Kidney (tissue), 14 donors: Measurements from ENCODE around the gene FMNL3. TPM values are rescaled to one million over a fixed set of nuclear protein-coding genes. Genes with fewer than 3 reads are reported as not detected.

Source experiments
- DNase-seq, 5 donors: peaks; one replicate each; pipeline ENCODE4 v3.0.0-alpha.2; 2013 to 2020
- FAIRE-seq: peaks from 2 replicates; lab custom pipeline; 2012; peaks lifted over from hg19 to GRCh38; lab: Jason Lieb, UNC
- H3K27ac ChIP-seq, 2 donors: one replicate each; pipeline ENCODE4 v1.7.0; 2013; ENCODE audit warnings: low read depth in 2 of 2, low read length in 2 of 2, inconsistent platforms in 1 of 2
- H3K27me3 ChIP-seq: one replicate; pipeline ENCODE4 v1.7.1; 2013; ENCODE audit warnings: low read length, inconsistent platforms; ENCODE audit not compliant: control insufficient read depth, insufficient read depth
- H3K36me3 ChIP-seq, 3 donors: one replicate each; pipeline versions ENCODE4 v1.7.0 to v1.7.1; 2013; ENCODE audit warnings: low read length in 3 of 3, control low read depth in 1 of 3, inconsistent platforms in 1 of 3; ENCODE audit not compliant: insufficient read depth in 3 of 3, control insufficient read depth in 2 of 3
- H3K4me1 ChIP-seq, 3 donors: one replicate each; pipeline versions ENCODE4 v1.7.0 to v1.7.1; 2013; ENCODE audit warnings: low read length in 3 of 3, inconsistent platforms in 1 of 3, low read depth in 1 of 3; ENCODE audit not compliant: control insufficient read depth in 2 of 3, insufficient read depth in 2 of 3
- H3K4me3 ChIP-seq, 3 donors: one replicate each; pipeline versions ENCODE4 v1.7.0 to v1.8.1; 2013; ENCODE audit warnings: low read length in 3 of 3, control low read depth in 1 of 3, inconsistent platforms in 1 of 3
- H3K9ac ChIP-seq, 3 donors: one replicate each; pipeline versions ENCODE4 v1.7.0 to v1.7.1; 2013; ENCODE audit warnings: low read length in 3 of 3, control low read depth in 1 of 3, inconsistent platforms in 1 of 3
- H3K9me3 ChIP-seq, 3 donors: one replicate each; pipeline versions ENCODE4 v1.7.0 to v1.7.1; 2013; ENCODE audit warnings: low read length in 3 of 3, control low read depth in 1 of 3, inconsistent platforms in 1 of 3; ENCODE audit not compliant: control insufficient read depth in 2 of 3, insufficient read depth in 1 of 3
- intact Hi-C: fragments of 100-400 bp; cut with DNase I; formaldehyde crosslinking; loops from one replicate; pipeline ENCODE4 v1.11.1; 2022
- polyA plus RNA-seq: library from polyadenylated mRNA; stranded (reverse); fragments of 350-450 nt; fragmentation: Illumina TruSeq; extraction: RNeasy Lipid Tissue Mini Kit (QIAGEN cat#74804); gene quantifications from one replicate; pipeline ENCODE4 v1.2.3, GENCODE V29; 2014; ENCODE audit warnings: low read depth, low replicate concordance; ENCODE audit not compliant: insufficient read depth
- total RNA-seq: library from RNA; stranded (reverse); fragmentation: NEBNext Ultra II Directional; extraction: Animal tissue kit (Norgen Biotek cat#: 25700); gene quantifications from one replicate; pipeline ENCODE4 v1.2.1, GENCODE V29; 2021
- TF ChIP-seq, protein P1 (sequence below): IDR thresholded peaks from 3 replicates; pipeline ENCODE4 v1.5.1; 2012; ENCODE audit warnings: mild to moderate bottlenecking, moderate library complexity, borderline replicate concordance; ENCODE audit not compliant: insufficient read depth; ENCODE audit errors: extremely low read depth
- donor health status: control.
- donor health status: control.
- donor health status: control.
- donor health status: control.
- donor health status: control.
- donor health status: DM: yes; HTN: yes; CAD: no.
- donor health status: Normal renal cell carcinoma (clear cell type).

Gene FMNL3
- total and polyA plus RNA-seq, 2 donors from 2014 or later: 6.3 to 25.6 TPM

- Histone ChIP-seq H3K9ac (peak overlapping the region in 1 of 3 donors; percentile 24), H3K27ac (peak overlapping the region in 1 of 2 donors; percentile 43), H3K4me1 (peaks cover 2 to 23% (median 3%) of the 10 kb centered on the region in 3 donors), H3K9me3 (no peaks in the 10 kb centered on the region), H3K27me3 (no peaks in the 10 kb centered on the region), H3K36me3 (peaks cover 0 to 16% (median 10%) of the 10 kb centered on the region in 3 donors), H3K4me3 (no peak overlapping the region)
- FAIRE-seq (no peak), DNase-seq (peak in 1 of 5 donors; percentile 72)
- intact Hi-C loops: no loop called here
- TF ChIP-seq, protein P1, sequence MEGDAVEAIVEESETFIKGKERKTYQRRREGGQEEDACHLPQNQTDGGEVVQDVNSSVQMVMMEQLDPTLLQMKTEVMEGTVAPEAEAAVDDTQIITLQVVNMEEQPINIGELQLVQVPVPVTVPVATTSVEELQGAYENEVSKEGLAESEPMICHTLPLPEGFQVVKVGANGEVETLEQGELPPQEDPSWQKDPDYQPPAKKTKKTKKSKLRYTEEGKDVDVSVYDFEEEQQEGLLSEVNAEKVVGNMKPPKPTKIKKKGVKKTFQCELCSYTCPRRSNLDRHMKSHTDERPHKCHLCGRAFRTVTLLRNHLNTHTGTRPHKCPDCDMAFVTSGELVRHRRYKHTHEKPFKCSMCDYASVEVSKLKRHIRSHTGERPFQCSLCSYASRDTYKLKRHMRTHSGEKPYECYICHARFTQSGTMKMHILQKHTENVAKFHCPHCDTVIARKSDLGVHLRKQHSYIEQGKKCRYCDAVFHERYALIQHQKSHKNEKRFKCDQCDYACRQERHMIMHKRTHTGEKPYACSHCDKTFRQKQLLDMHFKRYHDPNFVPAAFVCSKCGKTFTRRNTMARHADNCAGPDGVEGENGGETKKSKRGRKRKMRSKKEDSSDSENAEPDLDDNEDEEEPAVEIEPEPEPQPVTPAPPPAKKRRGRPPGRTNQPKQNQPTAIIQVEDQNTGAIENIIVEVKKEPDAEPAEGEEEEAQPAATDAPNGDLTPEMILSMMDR: no peak
Measured at GRCh38 chr12:49647827-49648711, 59.1 kb downstream of the FMNL3 start.

DNA sequence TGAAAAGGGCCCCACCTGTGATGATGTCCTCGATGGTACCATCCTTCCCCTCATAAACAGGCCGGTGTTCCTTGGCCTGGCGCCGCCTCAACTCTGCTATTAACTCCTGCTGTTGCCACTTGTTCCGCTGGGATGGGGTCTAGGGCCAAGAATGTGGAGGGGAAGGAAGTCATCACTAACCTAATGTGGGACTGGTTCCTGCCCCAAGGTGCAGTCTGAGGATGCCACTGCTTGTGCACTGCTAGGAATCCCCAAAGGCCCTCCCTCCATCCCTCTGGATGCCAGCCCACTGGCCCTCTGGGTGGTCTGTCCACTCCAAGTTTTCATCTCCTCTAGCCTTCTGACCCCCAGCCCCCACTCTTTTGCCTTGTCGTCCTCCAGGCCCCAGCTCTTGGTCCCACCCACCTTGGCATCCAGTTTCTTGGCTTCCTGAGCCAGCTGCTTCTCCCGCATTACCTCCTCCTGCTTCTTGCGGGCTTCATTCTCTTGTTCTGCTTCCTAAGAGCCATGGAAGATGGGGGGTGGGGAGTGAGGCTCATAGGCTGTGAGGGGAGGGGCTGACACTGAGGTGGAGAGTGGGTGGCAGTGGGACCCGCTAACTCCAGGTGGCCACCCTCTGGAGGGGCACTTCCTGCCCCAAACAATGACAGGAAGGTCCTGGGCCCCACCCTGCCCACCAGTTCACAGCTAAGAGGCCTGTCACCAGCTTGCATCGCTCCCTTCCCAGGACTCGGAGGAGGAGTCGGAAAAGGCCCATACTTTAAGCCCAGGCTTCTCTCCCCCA, 60.1 kb downstream of the FMNL3 start:
- peak overlapping the region in 1 of 2 donors; percentile 44 for H3K27ac ChIP-seq
- FAIRE-seq: no peak
- H3K4me1 ChIP-seq: peaks cover 2 to 23% (median 3%) of the 10 kb centered on the region in 3 donors
- H3K36me3 ChIP-seq: peaks cover 0 to 18% (median 18%) of the 10 kb centered on the region in 3 donors
- intact Hi-C loops: no loop called here
- no peaks in the 10 kb centered on the region for H3K27me3 ChIP-seq
- TF ChIP-seq, protein P1: no peak
- H3K9ac ChIP-seq: no peak overlapping the region
- DNase-seq: peak in 2 of 5 donors; percentile 28 to 65
- H3K4me3 ChIP-seq: no peak overlapping the region
- H3K9me3 ChIP-seq: no peaks in the 10 kb centered on the region

DNA sequence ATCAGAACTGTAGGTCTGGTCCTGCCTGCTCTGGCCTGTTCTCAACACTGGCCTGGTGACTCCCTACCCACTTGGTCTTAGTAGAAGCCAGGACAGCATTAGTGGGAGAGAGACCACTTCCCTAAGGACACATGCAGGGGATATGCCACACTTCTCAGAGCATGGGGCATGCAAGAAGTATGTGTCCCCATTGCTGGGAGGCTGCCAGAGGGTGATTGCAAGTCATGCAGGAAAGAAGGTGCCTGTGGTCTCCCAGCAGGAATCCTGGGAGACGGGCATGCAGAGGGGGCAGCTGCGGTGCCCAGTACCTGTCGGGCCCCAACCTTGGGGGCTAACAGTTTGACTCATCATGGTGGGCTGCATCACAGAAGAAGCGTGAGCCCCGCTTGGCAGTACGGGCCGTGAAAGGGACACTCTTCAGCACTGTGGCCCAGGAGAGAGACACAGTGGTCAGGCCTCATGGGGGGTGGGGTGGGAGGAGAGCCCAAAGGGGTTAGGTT, 60.8 kb downstream of the FMNL3 start:
- H3K9ac ChIP-seq: no peak overlapping the region
- H3K4me3 ChIP-seq: no peak overlapping the region
- no peak overlapping the region for H3K27ac ChIP-seq
- FAIRE-seq (no peak), DNase-seq (peak in 1 of 5 donors; percentile 63)
- H3K27me3 ChIP-seq: no peaks in the 10 kb centered on the region
- intact Hi-C loops: no loop called here
- TF ChIP-seq, protein P1: no peak
- peaks cover 0 to 19% (median 18%) of the 10 kb centered on the region in 3 donors for H3K36me3 ChIP-seq
- H3K4me1 ChIP-seq: peaks cover 2 to 23% (median 3%) of the 10 kb centered on the region in 3 donors
- no peaks in the 10 kb centered on the region for H3K9me3 ChIP-seq
